Coronary artery (tissue), 2 donors: ENCODE results near the gene NHERF2.

ENCODE experiments used
- DNase-seq: peaks from one replicate; pipeline ENCODE4 v3.0.0-alpha.2; 2017; ENCODE audit warnings: low spot score
- H3K27ac ChIP-seq, 2 donors: fragments of 200-600 bp; sonication (generic); one replicate each; pipeline ENCODE4 v1.5.1; 2016 to 2019
- H3K4me3 ChIP-seq: fragments of 200-600 bp; sonication (generic); 2 replicates; pipeline ENCODE4 v1.5.1; 2016; ENCODE audit warnings: mild to moderate bottlenecking, moderate library complexity
- TF ChIP-seq, protein P1 (sequence below): fragments of 200-600 bp; sonication (generic); IDR thresholded peaks from one replicate; pipeline ENCODE4 v1.5.1; 2019; ENCODE audit warnings: antibody characterized with exemption

The NHERF2 gene

DNA sequence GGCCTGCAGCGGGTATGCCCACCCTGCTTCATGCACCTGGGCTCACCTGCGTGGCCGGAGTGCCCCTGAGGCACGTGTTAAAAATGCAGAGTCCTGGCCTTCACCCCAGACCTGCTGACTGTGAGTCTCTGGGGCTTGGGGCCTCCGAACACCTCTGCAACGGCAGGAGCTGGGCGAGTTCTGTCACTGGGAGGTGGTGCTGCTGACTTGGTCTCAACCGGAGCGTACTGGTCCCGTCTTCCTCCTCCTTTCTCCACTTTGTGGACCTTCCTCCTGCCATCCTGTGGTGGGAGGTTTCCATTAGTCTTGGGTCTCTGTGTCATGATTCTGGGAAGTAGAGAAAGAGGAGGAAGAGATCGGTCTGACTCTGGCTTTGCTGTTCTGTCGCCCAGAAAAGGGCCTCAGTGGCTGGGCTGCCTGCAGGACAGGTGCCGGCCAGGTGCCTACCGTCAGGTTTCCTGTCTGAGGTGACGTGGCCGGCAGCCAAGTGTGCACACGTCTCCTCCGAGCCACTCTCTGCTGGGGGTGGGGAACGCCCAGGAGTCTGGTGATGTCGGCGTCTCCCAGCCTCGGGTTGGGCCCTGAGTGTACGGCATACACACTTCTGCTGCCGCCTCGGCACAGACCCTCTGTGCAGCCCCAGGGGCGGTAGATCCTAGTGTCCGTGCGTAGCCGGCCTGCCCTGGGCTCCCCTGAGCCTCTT lies 28.0 kb downstream of the NHERF2 start:
- Histone ChIP-seq H3K27ac (no peak overlapping the region), H3K4me3 (no peak overlapping the region)
- TF ChIP-seq, protein P1, sequence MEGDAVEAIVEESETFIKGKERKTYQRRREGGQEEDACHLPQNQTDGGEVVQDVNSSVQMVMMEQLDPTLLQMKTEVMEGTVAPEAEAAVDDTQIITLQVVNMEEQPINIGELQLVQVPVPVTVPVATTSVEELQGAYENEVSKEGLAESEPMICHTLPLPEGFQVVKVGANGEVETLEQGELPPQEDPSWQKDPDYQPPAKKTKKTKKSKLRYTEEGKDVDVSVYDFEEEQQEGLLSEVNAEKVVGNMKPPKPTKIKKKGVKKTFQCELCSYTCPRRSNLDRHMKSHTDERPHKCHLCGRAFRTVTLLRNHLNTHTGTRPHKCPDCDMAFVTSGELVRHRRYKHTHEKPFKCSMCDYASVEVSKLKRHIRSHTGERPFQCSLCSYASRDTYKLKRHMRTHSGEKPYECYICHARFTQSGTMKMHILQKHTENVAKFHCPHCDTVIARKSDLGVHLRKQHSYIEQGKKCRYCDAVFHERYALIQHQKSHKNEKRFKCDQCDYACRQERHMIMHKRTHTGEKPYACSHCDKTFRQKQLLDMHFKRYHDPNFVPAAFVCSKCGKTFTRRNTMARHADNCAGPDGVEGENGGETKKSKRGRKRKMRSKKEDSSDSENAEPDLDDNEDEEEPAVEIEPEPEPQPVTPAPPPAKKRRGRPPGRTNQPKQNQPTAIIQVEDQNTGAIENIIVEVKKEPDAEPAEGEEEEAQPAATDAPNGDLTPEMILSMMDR: no peak
- DNase-seq: no peak

DNA sequence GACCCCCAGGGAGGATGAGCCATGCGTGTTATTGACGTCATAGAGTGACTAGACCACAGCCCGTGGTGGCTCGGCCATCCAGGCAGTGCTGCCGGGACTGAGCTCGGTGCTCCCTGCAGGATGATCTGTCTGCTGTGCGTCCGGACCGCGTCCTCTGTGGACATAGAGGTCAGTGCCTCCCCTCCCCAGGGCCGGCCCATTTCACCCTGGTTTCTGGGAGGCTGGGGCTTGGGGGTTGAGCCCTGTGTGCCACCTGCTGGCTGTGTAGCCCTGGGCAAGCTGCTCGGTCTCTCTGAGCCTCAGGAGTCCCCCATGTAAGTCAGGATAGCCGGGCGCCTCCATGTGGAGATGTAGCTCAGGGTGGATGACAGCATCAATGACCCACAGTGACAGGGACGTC lies 29.4 kb downstream of the NHERF2 start:
- no peak overlapping the region for H3K4me3 ChIP-seq
- H3K27ac ChIP-seq: no peak overlapping the region
- TF ChIP-seq, protein P1: no peak
- no peak for DNase-seq

DNA sequence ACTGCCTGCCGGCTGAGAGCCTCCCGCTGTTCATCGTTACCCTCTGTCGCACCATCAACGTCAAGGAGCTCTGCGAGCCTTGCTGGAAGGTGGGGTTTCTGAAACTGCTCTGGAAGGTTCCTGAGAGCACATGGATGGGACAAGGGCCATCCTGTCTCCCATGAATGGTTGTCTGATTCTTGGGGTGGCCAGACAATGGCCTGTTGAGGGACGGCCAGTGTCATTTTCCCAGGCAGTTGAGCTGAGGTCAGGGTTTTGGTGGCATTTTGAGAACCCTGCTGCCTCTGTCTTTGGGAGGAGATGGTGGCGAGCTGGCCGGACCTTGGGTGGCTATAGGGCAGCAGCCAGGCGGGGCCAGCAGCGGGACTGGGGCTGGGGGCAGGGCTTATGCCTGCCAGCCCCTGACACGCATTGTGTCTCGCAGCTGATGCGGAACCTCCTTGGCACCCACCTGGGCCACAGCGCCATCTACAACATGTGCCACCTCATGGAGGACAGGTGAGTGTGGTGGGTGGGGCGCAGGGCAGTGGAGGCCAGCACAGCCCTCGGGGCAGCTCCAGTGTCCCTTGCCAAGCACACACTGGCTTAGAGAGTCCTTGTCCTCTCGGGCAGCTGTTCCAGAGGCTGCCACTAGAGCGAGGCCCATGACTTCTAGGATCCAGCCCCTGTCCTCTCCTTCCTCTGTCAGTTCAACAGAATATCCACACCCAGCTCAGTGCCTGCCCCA lies 30.1 kb downstream of the NHERF2 start:
- no peak overlapping the region for H3K4me3 ChIP-seq
- H3K27ac ChIP-seq: no peak overlapping the region
- TF ChIP-seq, protein P1: no peak
- no peak for DNase-seq

DNA sequence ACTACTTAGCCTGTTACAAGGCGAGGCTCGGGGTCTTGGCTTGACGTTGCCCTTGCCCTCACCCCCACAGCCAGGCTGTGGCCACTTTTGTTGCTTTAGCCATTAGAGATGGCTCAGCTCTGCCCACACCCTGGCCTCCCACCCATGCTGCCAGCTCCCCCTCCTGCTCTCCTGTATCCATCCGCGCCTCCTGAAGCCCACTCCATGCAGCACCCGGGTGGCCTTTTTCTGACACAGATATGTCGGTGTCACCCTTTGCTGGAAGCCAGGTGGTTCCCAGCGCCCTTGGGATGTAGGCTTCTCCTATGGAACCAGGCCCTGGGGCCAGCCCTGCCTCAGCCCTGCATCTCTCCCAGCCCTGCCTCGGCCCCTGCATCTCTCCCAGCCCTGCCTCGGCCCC lies 30.7 kb downstream of the NHERF2 start:
- DNase-seq: no peak
- Histone ChIP-seq H3K27ac (no peak overlapping the region), H3K4me3 (no peak overlapping the region)
- TF ChIP-seq, protein P1: no peak

DNA sequence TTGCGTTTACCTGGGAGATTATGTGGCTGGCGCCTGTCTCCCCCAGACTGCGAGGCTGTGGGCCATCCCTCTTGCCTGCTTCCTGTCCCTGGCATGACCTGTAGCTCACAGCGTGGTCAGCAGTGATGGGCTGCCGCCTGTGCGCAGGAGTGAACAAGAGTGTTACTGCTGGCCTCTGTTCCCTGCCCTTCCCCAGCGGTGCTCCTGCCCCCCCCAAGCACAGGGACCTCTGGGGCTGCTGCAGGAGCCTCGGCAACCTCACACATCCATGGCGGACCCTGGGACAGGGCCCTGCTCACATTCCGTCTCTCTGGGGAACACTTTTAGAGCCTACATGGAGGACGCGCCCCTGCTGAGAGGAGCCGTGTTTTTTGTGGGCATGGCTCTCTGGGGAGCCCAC lies 31.7 kb downstream of the NHERF2 start:
- no peak for DNase-seq
- Histone ChIP-seq H3K27ac (no peak overlapping the region), H3K4me3 (no peak overlapping the region)
- TF ChIP-seq, protein P1: no peak

DNA sequence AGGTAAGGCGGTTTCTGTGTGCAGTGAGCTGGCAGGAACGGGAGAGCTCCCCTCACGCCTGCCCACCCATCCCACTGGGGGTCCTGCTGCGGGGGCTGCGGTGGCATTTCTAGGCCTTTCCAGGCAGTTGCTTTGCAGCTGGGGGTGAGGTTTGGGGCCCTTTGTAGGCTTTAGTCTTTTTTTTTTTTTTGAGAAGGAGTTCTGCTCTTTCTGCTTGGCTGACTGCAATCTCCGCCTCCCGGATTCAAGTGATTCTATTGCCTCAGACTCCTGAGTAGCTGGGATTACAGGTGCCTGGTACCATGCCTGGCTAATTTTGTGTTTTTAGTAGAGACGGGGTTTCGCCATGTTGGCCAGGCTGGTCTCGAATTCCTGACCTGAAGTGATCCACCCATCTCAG lies 32.2 kb downstream of the NHERF2 start:
- DNase-seq: no peak
- Histone ChIP-seq H3K4me3 (no peak overlapping the region), H3K27ac (no peak overlapping the region)
- TF ChIP-seq, protein P1: no peak

DNA sequence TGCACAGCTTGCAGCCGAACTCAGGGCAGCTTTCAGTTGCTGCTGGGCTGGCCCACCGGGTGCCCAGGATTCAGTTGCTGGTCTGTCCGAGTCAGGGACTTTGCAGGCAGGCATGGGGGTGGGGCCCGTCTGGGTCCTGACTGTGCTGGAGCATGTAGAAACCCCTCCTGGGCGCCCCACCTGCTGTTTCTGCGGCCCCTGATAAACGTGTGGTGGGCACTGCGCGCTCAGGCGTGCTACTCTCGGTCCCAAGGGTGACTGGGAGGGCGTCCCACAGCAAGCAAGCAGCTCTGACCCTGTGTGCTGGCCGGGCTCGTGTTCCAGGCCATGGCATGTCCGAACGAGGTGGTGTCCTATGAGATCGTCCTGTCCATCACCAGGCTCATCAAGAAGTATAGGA lies 33.6 kb downstream of the NHERF2 start:
- Histone ChIP-seq H3K27ac (no peak overlapping the region), H3K4me3 (no peak overlapping the region)
- no peak for DNase-seq
- TF ChIP-seq, protein P1: no peak
